Large intestine (tissue), 3 donors: ENCODE results near the gene GNAO1. TPM values are rescaled to one million over a fixed set of nuclear protein-coding genes. Genes with fewer than 3 reads are reported as not detected.
"Not testable (repeated sequence)": the region's sequence is repeated elsewhere in the genome, so short reads cannot be mapped to it uniquely, and the experiment has no call there.

Experiments used
- DNase-seq, 2 donors: peaks; one replicate each; pipeline versions ENCODE4 v3.0.0 to v3.0.0-alpha.2; 2013
- H3K27ac ChIP-seq: one replicate; pipeline ENCODE4 v1.5.1; 2013; ENCODE audit warnings: low read length
- H3K27me3 ChIP-seq: 2 replicates; pipeline ENCODE4 v1.6.1; 2013; ENCODE audit warnings: low read length; ENCODE audit not compliant: control insufficient read depth, insufficient read depth
- H3K36me3 ChIP-seq: 2 replicates; pipeline ENCODE4 v1.6.1; 2013; ENCODE audit warnings: low read length; ENCODE audit not compliant: control insufficient read depth, insufficient read depth
- H3K4me1 ChIP-seq: one replicate; pipeline ENCODE4 v1.6.1; 2013; ENCODE audit warnings: low read length; ENCODE audit not compliant: control insufficient read depth, insufficient read depth
- H3K4me3 ChIP-seq: one replicate; pipeline ENCODE4 v1.5.1; 2013; ENCODE audit warnings: low read length
- H3K9me3 ChIP-seq: one replicate; pipeline ENCODE4 v1.6.1; 2013; ENCODE audit warnings: mild to moderate bottlenecking, low read depth, low read length, moderate library complexity; ENCODE audit not compliant: control insufficient read depth
- WGBS: methylation state at CpG from one replicate; pipeline ENCODE4 v1.1.5; 2013; ENCODE audit warnings: low lambda C conversion rate; ENCODE audit not compliant: insufficient coverage; 5-methylcytosine and 5-hydroxymethylcytosine counted together
- polyA plus RNA-seq: library from polyadenylated mRNA; unstranded; fragments of 120-200 nt; gene quantifications from one replicate; pipeline ENCODE4 v1.2.1, GENCODE V29; 2013

GNAO1 gene
- polyA plus RNA-seq, 1 donor: 15.9 TPM

DNA sequence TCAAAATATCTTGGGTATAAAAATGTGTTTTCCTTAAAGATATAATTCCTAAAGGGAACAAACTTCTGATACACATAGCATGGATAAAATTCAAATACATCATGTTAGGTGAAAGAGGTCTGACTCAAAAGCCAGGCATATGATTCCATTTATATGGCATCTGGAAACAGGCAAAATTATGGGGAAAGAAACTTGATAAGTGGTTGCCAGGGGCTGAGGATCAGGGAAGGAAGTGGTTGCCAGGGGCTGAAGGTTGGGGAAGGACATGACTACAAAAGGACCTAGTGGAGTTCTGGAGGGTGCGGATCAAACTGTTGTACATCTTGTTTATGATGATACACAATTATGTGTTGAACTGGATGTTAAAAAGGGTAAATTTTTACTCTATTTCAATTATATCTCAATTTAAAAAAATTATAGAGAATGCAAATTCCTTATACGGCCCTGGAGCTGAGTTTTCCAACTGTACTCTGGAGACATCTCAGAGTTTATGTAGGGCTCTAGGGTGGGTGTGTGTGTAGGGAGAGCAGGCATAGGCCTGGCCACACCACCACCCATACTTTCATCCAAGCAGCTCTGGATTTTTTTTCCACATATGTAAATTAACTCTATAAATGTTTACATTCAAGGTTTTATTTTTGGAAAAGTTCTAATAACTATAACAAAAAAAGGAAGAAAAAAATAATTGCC lies 179.0 kb downstream of the GNAO1 start:
- H3K36me3 ChIP-seq: peaks cover 47% of the 10 kb centered on the region
- no peaks in the 10 kb centered on the region for H3K27me3 ChIP-seq
- no peaks in the 10 kb centered on the region for H3K9me3 ChIP-seq
- DNase-seq: no peak
- no CpG with 5 or more reads among the region's 2 CpGs for WGBS
- no peak overlapping the region for H3K27ac ChIP-seq
- no peak overlapping the region for H3K4me3 ChIP-seq
- no peaks in the 10 kb centered on the region for H3K4me1 ChIP-seq

DNA sequence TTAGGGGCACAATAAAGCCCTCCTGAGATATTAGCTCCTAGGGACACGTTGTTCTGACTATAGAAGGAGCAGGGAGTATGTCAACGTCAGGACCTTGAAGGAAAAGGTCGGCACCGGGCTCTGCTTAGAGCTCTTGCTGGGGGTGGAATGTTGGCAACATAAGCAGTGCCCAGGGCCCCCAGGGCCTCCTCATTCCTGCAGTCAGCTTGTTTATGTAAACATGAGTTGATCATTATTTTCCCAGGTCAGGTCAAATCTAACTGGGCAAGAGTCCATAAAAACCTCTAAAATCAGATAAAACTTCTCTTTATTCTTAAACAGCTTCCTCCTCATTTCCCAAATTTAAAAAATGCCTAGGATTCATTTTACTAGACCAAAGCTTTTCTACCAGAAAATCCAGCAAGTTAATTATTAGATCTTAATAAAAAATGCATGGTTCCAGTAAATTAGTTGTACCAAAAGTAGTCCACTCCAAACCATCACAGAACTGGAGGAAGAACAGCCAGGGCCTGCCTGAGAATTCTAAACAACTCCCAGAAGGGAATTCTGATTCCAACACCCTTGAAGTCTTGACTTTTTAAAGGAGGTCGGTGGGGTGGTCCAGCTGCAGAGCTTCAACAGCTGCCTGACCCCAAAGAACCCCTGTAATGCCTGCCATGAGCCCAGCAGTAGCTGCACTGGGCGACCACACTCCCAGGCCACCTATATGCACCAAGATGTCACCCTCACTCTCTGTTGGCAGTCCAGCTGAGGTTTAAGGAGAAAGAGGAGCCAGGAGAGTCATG lies 179.8 kb downstream of the GNAO1 start:
- WGBS: no CpG with 5 or more reads among the region's 6 CpGs
- H3K27ac ChIP-seq: no peak overlapping the region
- no peak for DNase-seq

DNA sequence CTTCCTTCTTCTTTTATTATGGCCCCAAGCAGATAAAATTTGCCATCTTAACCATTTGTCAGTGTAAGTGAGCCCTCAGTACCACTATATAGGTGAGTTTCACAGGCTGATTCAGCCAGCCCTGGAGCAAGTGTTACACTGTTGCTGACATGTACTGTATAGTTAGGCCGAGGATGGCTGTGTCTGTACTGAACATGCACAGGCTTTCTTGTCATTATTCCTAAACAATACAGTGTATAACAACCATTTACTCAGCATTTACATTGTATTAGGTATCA lies 180.3 kb downstream of the GNAO1 start:
- Histone ChIP-seq H3K4me3 (no peak overlapping the region), H3K36me3 (peaks cover 38% of the 10 kb centered on the region), H3K27ac (no peak overlapping the region), H3K4me1 (no peaks in the 10 kb centered on the region), H3K9me3 (no peaks in the 10 kb centered on the region), H3K27me3 (no peaks in the 10 kb centered on the region)
- WGBS: no CpG with 5 or more reads among the region's 1 CpG
- no peak for DNase-seq

More for the DNA sequence above, 179.8 kb downstream of the GNAO1 start:
- H3K27me3 ChIP-seq: no peaks in the 10 kb centered on the region
- no peaks in the 10 kb centered on the region for H3K4me1 ChIP-seq
- no peak overlapping the region for H3K4me3 ChIP-seq
- peaks cover 41% of the 10 kb centered on the region for H3K36me3 ChIP-seq
- H3K9me3 ChIP-seq: no peaks in the 10 kb centered on the region

DNA sequence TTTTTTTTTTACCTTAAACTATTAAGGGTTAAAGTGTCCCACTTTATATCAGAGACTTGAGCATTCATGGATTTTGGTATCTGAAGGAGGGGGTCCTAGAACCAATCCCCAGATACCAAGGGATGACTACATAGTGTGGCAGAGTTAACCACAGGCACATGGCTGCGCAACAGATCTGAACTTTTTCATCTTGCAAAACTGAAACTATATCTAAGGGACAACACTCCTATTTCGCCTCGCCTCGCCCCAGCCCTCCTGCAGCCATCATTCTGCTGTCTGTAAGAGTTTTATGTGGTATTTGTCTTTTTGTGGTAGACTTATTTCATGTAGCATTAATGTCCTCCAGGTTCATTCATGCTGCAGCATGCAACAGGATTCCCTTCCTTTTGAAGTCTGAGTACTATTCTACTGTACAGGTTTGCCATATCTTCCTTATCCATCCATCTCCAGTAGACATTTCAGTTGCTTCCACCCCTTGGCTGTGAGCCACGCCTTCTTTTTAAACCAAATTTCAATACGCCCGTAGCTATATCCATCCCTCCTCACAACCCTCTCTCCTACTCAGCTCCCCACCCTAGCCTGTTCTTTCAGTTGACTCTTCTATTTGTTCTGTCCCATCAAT lies 180.8 kb downstream of the GNAO1 start:
- Histone ChIP-seq H3K36me3 (peaks cover 32% of the 10 kb centered on the region), H3K4me3 (no peak overlapping the region), H3K9me3 (no peaks in the 10 kb centered on the region), H3K4me1 (no peaks in the 10 kb centered on the region), H3K27me3 (no peaks in the 10 kb centered on the region), H3K27ac (no peak overlapping the region)
- DNase-seq: no peak
- no CpG with 5 or more reads among the region's 7 CpGs for WGBS

DNA sequence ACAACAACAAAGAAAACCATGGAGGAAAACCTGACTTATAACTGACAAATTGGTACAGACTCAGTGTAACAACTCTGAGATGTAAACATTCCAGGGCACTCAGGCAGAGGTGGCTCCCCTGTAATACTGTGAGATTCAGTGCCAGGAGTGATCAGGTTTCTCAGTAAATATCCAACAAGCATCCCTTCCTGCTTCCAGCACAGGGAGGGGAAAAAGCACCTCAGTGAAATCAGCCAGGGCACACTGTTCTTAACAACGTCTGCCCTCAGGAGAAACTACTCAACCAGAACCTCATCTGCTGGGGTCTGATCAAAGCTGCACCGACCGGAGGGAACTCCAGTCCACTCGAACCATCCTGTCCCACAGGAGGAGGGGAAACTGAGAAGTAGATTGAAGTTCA lies 181.7 kb downstream of the GNAO1 start:
- H3K4me3 ChIP-seq: no peak overlapping the region
- no peak overlapping the region for H3K27ac ChIP-seq
- WGBS: no CpG with 5 or more reads among the region's 4 CpGs
- no peaks in the 10 kb centered on the region for H3K4me1 ChIP-seq
- no peaks in the 10 kb centered on the region for H3K9me3 ChIP-seq
- DNase-seq: no peak
- peaks cover 24% of the 10 kb centered on the region for H3K36me3 ChIP-seq
- no peaks in the 10 kb centered on the region for H3K27me3 ChIP-seq

DNA sequence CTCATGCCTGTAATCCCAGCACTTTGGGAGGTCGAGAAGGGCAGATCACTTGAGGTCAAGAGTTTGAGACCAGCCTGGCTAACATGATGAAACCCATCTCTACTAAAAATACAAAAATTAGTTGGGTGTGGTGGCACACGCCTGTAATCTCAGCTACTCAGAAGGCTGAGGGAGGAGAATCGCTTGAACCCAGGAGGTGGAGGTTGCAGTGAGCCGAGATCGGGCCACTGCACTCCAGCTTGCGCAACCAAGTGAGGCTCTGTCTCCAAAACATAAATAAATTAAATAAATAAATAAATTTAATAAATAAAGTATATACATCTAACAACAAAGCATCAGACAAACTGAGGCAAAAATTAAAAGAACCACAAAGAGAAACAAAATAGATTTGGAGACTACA lies 184.5 kb downstream of the GNAO1 start:
- not testable (repeated sequence) for H3K4me1 ChIP-seq, DNase-seq, H3K4me3 ChIP-seq, H3K27me3 ChIP-seq, H3K9me3 ChIP-seq, H3K27ac ChIP-seq
- peaks cover 26% of the 10 kb centered on the region for H3K36me3 ChIP-seq
- no CpG with 5 or more reads among the region's 6 CpGs for WGBS

DNA sequence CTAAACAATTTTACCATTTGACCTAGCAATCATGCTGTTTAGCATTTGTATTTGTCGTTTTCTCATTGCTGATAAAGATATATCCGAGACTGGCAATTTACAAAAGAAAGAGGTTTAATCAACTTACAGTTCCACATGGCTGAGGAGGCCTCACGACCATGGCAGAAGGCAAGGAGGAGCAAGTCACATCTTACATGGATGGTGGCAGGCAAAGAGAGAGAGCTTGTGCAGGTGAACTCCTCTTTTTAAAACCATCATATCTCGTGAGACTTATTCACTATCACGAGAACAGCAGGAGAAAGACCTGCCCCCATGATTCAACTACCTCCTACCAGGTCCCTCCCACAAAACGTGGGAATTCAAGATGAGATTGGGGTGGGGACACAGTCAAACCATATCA lies 187.8 kb downstream of the GNAO1 start:
- not testable (repeated sequence) for H3K4me1 ChIP-seq, H3K27ac ChIP-seq, H3K27me3 ChIP-seq, DNase-seq, H3K4me3 ChIP-seq, H3K9me3 ChIP-seq
- WGBS: 100% methylated on average over 1 of the region's 6 CpGs
- H3K36me3 ChIP-seq: peaks cover 40% of the 10 kb centered on the region

DNA sequence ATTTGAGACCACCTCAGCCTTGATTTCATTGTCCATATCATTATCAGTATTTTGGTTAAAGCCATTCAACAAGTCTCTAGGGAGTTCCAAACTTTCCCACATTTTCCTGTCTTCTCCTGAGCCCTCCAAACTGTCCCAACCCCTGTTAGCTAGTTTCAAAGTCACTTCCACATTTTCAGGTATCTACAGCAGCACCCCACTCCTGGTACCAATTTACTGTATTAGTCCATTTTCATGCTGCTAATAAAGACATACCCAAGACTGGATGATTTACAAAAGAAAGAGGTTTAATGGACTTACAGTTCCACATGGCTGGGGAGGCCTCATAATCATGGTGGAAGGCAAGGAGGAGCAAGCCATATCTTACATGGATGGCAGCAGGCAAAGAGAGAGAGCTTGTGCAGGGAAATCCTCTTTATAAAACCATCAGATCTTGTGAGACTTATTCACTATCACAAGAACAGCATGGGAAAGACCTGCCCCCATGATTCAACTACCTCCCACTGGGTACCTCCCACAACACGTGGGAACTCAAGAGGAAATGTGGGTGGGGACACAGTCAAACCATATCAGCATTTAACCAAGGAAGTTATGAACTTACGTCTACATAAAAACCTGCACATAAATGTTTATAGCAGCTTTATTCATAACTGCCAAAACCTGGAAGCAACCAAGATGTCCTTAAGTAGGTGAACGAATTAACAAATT lies 189.6 kb downstream of the GNAO1 start:
- not testable (repeated sequence) for DNase-seq, H3K27ac ChIP-seq, H3K27me3 ChIP-seq, H3K4me3 ChIP-seq, H3K9me3 ChIP-seq, H3K4me1 ChIP-seq
- peaks cover 58% of the 10 kb centered on the region for H3K36me3 ChIP-seq
- WGBS: 100% methylated on average over 2 of the region's 3 CpGs

DNA sequence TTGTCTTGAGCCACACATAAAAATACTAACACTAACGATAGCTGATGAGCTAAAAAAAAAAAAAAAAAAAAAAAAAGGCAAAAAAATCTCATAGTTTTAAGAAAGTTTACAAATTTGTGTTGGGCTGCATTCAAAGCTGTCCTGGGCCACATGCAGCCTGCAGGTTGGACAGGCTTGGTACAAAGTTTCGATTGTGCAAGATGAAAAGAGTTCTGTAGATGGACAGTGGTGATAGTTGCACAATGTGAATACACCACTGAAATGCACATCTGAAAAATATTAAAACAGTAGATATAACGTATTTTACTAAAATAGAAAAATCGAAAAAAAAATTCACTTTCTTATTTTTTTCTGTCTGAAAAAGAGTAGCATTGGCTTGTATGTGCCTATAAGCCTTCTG lies 191.2 kb downstream of the GNAO1 start:
- H3K4me3 ChIP-seq: no peak overlapping the region
- whole genome bisulfite sequencing: 100% methylated on average over 2 of the region's 4 CpGs
- no peak for DNase-seq
- no peak overlapping the region for H3K27ac ChIP-seq
- H3K27me3 ChIP-seq: no peaks in the 10 kb centered on the region
- H3K9me3 ChIP-seq: no peaks in the 10 kb centered on the region
- no peaks in the 10 kb centered on the region for H3K4me1 ChIP-seq
- H3K36me3 ChIP-seq: peaks cover 69% of the 10 kb centered on the region

DNA sequence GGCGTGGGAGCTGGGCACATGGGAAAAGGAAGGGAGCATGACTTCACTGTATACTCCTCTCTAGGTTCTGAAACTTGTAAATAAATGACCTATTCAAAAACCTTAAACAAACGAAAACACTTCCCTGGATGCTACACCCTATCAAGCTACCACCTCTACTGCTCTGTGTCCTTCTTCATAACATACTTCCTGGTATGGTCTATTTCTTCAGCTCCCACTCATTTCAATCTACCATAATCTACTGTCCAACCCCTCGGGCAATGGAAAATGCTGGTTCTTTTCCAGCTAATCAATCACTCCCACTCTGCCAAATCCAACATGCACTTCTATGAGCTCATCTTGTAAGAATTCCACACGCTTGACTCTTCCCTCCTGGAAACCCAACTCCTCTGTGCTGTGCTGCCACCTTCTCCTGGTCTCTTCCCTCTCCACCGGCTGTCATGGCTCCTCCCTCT lies 191.6 kb downstream of the GNAO1 start:
- no peak overlapping the region for H3K27ac ChIP-seq
- H3K4me3 ChIP-seq: no peak overlapping the region
- no peaks in the 10 kb centered on the region for H3K9me3 ChIP-seq
- H3K27me3 ChIP-seq: no peaks in the 10 kb centered on the region
- H3K4me1 ChIP-seq: no peaks in the 10 kb centered on the region
- 90% methylated on average over 2 of the region's 5 CpGs for WGBS
- peaks cover 72% of the 10 kb centered on the region for H3K36me3 ChIP-seq
- DNase-seq: no peak
